SK-N-SH (cell line): ENCODE data around the gene HDAC6.
"Not testable (repeated sequence)": the region's sequence is repeated elsewhere in the genome, so short reads cannot be mapped to it uniquely, and the experiment has no call there.

Experiments
- CHD2 ChIP-seq: fragments of 150-350 bp; IDR thresholded peaks from 2 replicates; pipeline ENCODE4 v1.6.1; 2018; ENCODE audit warnings: low read length; ENCODE audit not compliant: partially characterized antibody
- EP300 ChIP-seq, 2 experiments: IDR thresholded peaks; 2 replicates each; pipeline versions ENCODE4 v1.4.0 to v1.6.1; 2012; ENCODE audit warnings: borderline replicate concordance in 1 of 2, low read depth in 1 of 2, low read length in 1 of 2
- MXI1 ChIP-seq: IDR thresholded peaks from 2 replicates; pipeline ENCODE4 v1.6.1; 2012; ENCODE audit warnings: mild to moderate bottlenecking, low read depth, low read length, improper control_type of control experiment
- NFIC ChIP-seq: IDR thresholded peaks from 2 replicates; pipeline ENCODE4 v1.4.0; 2012; ENCODE audit warnings: borderline replicate concordance
- POLR2AphosphoS5 ChIP-seq: IDR thresholded peaks from 2 replicates; pipeline ENCODE4 v1.6.1; 2012; ENCODE audit warnings: low read depth, low read length
- TAF1 ChIP-seq: IDR thresholded peaks from 2 replicates; pipeline ENCODE4 v1.6.1; 2012; ENCODE audit warnings: low read depth, mild to moderate bottlenecking, low read length, moderate library complexity, borderline replicate concordance
- TF ChIP-seq, protein P1 (sequence below): fragments of 200-600 bp; sonication (generic); IDR thresholded peaks from 2 replicates; pipeline ENCODE4 v1.6.1; 2017; ENCODE audit warnings: antibody characterized with exemption, mild to moderate bottlenecking, moderate library complexity
- TF ChIP-seq, protein P2 (sequence below): fragments of 150-350 bp; IDR thresholded peaks from 2 replicates; pipeline ENCODE4 v1.6.1; 2016; ENCODE audit warnings: mild to moderate bottlenecking, low read depth, low read length
- TF ChIP-seq, protein P3 (sequence below): IDR thresholded peaks from 2 replicates; pipeline ENCODE4 v1.4.0; 2012; ENCODE audit warnings: low read depth, borderline replicate concordance
- TF ChIP-seq, protein P4 (sequence below): IDR thresholded peaks from 2 replicates; pipeline ENCODE4 v1.4.0; 2012; ENCODE audit warnings: low read depth
- TF ChIP-seq, protein P5 (sequence below): fragments of 150-350 bp; IDR thresholded peaks from 2 replicates; pipeline ENCODE4 v1.6.1; 2017; ENCODE audit warnings: antibody characterized with exemption, low read length, low read depth, borderline replicate concordance

DNA sequence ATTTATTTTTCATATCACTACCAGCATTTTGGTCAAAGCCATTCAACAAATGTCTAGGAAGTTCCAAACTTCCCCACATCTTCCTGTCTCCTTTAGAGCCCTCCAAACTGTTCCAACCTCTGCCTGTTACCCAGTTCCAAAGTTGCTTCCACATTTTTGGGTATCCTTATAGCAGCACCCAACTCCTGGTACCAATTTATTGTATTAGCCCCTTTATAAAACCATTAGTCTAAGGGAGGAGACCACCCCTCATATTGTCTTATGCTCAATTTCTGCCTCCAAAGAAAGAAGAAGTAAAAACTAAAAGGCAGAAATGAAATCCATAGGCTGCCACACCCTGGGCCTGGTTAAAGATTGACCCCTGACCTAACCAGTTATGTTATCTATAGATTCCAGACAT lies 51.6 kb downstream of the HDAC6 start:
- not testable (repeated sequence) for TF ChIP-seq NFIC; POLR2AphosphoS5; CHD2; EP300 (IDR thresholded peaks at IDR 0.05; ENCODE audit: borderline replicate concordance in 1 of 2, low read depth in 1 of 2, low read length in 1 of 2); MXI1; TAF1
- TF ChIP-seq, protein P1, sequence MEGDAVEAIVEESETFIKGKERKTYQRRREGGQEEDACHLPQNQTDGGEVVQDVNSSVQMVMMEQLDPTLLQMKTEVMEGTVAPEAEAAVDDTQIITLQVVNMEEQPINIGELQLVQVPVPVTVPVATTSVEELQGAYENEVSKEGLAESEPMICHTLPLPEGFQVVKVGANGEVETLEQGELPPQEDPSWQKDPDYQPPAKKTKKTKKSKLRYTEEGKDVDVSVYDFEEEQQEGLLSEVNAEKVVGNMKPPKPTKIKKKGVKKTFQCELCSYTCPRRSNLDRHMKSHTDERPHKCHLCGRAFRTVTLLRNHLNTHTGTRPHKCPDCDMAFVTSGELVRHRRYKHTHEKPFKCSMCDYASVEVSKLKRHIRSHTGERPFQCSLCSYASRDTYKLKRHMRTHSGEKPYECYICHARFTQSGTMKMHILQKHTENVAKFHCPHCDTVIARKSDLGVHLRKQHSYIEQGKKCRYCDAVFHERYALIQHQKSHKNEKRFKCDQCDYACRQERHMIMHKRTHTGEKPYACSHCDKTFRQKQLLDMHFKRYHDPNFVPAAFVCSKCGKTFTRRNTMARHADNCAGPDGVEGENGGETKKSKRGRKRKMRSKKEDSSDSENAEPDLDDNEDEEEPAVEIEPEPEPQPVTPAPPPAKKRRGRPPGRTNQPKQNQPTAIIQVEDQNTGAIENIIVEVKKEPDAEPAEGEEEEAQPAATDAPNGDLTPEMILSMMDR, result not testable (repeated sequence)
- TF ChIP-seq, protein P2, sequence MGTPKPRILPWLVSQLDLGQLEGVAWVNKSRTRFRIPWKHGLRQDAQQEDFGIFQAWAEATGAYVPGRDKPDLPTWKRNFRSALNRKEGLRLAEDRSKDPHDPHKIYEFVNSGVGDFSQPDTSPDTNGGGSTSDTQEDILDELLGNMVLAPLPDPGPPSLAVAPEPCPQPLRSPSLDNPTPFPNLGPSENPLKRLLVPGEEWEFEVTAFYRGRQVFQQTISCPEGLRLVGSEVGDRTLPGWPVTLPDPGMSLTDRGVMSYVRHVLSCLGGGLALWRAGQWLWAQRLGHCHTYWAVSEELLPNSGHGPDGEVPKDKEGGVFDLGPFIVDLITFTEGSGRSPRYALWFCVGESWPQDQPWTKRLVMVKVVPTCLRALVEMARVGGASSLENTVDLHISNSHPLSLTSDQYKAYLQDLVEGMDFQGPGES, result not testable (repeated sequence)
- TF ChIP-seq, protein P3, sequence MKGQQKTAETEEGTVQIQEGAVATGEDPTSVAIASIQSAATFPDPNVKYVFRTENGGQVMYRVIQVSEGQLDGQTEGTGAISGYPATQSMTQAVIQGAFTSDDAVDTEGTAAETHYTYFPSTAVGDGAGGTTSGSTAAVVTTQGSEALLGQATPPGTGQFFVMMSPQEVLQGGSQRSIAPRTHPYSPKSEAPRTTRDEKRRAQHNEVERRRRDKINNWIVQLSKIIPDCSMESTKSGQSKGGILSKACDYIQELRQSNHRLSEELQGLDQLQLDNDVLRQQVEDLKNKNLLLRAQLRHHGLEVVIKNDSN, result not testable (repeated sequence)
- TF ChIP-seq, protein P4, sequence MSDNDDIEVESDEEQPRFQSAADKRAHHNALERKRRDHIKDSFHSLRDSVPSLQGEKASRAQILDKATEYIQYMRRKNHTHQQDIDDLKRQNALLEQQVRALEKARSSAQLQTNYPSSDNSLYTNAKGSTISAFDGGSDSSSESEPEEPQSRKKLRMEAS, result not testable (repeated sequence)
- TF ChIP-seq, protein P5, sequence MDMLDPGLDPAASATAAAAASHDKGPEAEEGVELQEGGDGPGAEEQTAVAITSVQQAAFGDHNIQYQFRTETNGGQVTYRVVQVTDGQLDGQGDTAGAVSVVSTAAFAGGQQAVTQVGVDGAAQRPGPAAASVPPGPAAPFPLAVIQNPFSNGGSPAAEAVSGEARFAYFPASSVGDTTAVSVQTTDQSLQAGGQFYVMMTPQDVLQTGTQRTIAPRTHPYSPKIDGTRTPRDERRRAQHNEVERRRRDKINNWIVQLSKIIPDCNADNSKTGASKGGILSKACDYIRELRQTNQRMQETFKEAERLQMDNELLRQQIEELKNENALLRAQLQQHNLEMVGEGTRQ, result not testable (repeated sequence)
